Testis (tissue), 3 donors: ENCODE data around the gene CNST. TPM values are rescaled to one million over a fixed set of nuclear protein-coding genes. Genes with fewer than 3 reads are reported as not detected.
"Not testable (repeated sequence)": the region's sequence is repeated elsewhere in the genome, so short reads cannot be mapped to it uniquely, and the experiment has no call there.

Experiments used
- DNase-seq: peaks from one replicate; pipeline ENCODE4 v3.0.0-alpha.2; 2019
- H3K27ac ChIP-seq, 2 donors: fragments of 200-600 bp; sonication (generic); one replicate each; pipeline ENCODE4 v1.5.1; 2019
- H3K27me3 ChIP-seq: fragments of 200-600 bp; sonication (generic); one replicate; pipeline ENCODE4 v1.5.1; 2019
- H3K36me3 ChIP-seq: fragments of 200-600 bp; sonication (generic); one replicate; pipeline ENCODE4 v1.5.1; 2017; ENCODE audit warnings: low read depth; ENCODE audit errors: missing control alignments
- H3K4me1 ChIP-seq: fragments of 200-600 bp; sonication (generic); one replicate; pipeline ENCODE4 v1.5.1; 2019
- H3K4me3 ChIP-seq, 2 donors: fragments of 200-600 bp; sonication (generic); one replicate each; pipeline ENCODE4 v1.5.1; 2017 to 2019
- H3K9me3 ChIP-seq: fragments of 200-600 bp; sonication (generic); one replicate; pipeline ENCODE4 v1.5.1; 2017
- POLR2A ChIP-seq: fragments of 450-650 bp; IDR thresholded peaks from one replicate; pipeline ENCODE4 v1.6.1; 2017; ENCODE audit warnings: antibody characterized with exemption, mild to moderate bottlenecking, moderate library complexity
- WGBS, 2 donors: methylation state at CpG; one replicate each; pipeline ENCODE4 v1.1.5; 2018; 5-methylcytosine and 5-hydroxymethylcytosine counted together
- intact Hi-C: fragments of 100-400 bp; cut with DNase I; formaldehyde crosslinking; loops from one replicate; pipeline ENCODE4 v1.15.1; 2023; ENCODE audit warnings: low total_unique reads
- polyA plus RNA-seq: library from polyadenylated mRNA; stranded (reverse); fragments of 350-450 nt; fragmentation: Illumina TruSeq; extraction: RNeasy Lipid Tissue Mini Kit (QIAGEN cat#74804); gene quantifications from one replicate; pipeline ENCODE4 v1.2.3, GENCODE V29; 2014; ENCODE audit warnings: low read depth, low replicate concordance; ENCODE audit not compliant: insufficient read depth
- small RNA-seq, 2 donors: library from RNA; depleted of rRNA; stranded (forward); fragments of <200 nt; gene quantifications; one replicate each; pipeline ENCODE3, GENCODE V24; 2016
- total RNA-seq, 2 donors: library from RNA; depleted of rRNA; stranded (reverse); fragments of >200 nt; gene quantifications; one replicate each; pipeline ENCODE4 v1.2.3, GENCODE V29; 2016
- TF ChIP-seq, protein P1 (sequence below), 3 experiments: fragments of 450-650 bp in 2 of 3; fragments of 200-600 bp in 1 of 3; sonication (generic) in 1 of 3; IDR thresholded peaks; one replicate each; pipeline ENCODE4 v1.5.1; 2016 to 2019; ENCODE audit warnings: antibody characterized with exemption in 3 of 3, mild to moderate bottlenecking in 2 of 3, moderate library complexity in 1 of 3

The CNST gene
- total and polyA plus RNA-seq, 3 donors from 2014 or later = 26.6 to 61.6 (median 56.7) TPM

DNA sequence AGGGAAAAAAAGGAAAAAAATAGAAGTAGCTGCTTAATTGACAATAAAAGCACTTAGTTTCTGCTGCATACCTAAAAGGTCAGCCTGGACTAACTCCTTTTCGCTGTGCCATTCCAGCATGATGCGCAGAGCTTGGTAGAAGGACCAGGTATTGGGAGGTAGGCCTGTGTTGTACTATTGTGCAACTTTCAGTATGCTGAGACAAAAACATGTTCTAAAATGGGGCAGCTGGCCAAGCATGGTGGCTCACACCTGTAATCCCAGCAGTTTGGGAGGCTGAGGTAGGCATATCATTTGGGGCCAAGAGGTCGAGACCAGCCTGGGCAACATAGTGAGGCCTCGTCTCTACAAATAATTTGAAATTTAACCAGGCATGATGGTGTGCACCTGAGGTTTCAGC, 142.9 kb downstream of the CNST start:
- DNase-seq = no peak
- no peaks in the 10 kb centered on the region for H3K9me3 ChIP-seq
- WGBS, 2 donors = 84 to 97% methylated on average over 4 of the region's 4 CpGs
- H3K4me3 ChIP-seq = no peak overlapping the region
- intact Hi-C loops = no loop called here
- H3K4me1 ChIP-seq = no peaks in the 10 kb centered on the region
- no peaks in the 10 kb centered on the region for H3K36me3 ChIP-seq
- H3K27ac ChIP-seq = no peak overlapping the region
- TF ChIP-seq POLR2A = no peak
- TF ChIP-seq, protein P1, sequence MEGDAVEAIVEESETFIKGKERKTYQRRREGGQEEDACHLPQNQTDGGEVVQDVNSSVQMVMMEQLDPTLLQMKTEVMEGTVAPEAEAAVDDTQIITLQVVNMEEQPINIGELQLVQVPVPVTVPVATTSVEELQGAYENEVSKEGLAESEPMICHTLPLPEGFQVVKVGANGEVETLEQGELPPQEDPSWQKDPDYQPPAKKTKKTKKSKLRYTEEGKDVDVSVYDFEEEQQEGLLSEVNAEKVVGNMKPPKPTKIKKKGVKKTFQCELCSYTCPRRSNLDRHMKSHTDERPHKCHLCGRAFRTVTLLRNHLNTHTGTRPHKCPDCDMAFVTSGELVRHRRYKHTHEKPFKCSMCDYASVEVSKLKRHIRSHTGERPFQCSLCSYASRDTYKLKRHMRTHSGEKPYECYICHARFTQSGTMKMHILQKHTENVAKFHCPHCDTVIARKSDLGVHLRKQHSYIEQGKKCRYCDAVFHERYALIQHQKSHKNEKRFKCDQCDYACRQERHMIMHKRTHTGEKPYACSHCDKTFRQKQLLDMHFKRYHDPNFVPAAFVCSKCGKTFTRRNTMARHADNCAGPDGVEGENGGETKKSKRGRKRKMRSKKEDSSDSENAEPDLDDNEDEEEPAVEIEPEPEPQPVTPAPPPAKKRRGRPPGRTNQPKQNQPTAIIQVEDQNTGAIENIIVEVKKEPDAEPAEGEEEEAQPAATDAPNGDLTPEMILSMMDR (IDR thresholded peaks at IDR 0.05) = no peak
- H3K27me3 ChIP-seq = no peaks in the 10 kb centered on the region

DNA sequence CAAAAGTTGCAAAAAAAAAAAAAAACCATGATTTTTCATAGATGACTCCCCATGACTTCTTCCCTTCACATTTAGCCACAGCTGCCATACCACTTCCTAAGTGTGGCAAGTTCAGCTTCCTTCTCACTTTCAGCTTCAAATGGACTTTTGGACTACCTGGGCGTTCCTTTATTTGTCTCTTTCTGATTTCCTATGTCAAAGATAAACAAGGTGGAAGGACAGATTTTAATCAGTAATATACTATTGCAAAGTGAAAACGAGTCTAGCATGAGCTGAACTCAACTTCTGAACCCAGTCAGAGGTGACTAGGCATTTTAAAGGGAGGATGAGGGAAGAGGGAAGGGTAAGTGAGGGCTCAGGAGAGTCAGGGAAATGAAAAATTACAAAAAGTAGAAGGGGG, 143.6 kb downstream of the CNST start:
- intact Hi-C loops = no loop called here
- no peak for DNase-seq
- 51 to 61% methylated on average over 2 of the region's 2 CpGs for WGBS, 2 donors
- Histone ChIP-seq H3K27me3 (no peaks in the 10 kb centered on the region), H3K9me3 (no peaks in the 10 kb centered on the region), H3K36me3 (no peaks in the 10 kb centered on the region), H3K27ac (no peak overlapping the region), H3K4me3 (no peak overlapping the region), H3K4me1 (no peaks in the 10 kb centered on the region)
- no peak for TF ChIP-seq POLR2A
- TF ChIP-seq, protein P1 (IDR thresholded peaks at IDR 0.05) = no peak

DNA sequence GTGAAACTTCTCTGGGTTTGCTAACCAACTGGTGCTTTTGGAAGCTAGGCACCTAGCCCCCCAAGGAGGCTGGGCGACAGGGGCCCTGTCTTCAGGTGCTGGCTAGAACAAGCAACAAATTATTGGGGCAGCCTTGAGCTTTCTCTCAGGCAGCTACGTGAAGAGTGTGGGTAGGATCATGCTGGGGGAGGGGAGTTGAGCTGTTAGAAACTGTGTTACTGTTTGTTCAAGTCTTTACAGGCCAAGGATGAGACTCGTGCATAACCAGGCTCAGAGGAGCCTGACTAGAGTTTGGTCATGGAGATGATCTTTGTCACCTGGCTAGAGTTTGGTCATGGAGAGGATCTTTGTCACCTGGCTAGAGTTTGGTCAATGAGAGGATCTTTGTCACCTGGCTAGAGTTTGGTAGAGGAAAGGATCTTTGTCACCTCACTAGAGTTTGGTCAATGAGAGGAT, 145.3 kb downstream of the CNST start:
- intact Hi-C loops = no loop called here
- Histone ChIP-seq H3K27me3 (no peaks in the 10 kb centered on the region), H3K9me3 (no peaks in the 10 kb centered on the region), H3K4me1 (no peaks in the 10 kb centered on the region), H3K36me3 (no peaks in the 10 kb centered on the region), H3K27ac (no peak overlapping the region), H3K4me3 (no peak overlapping the region)
- TF ChIP-seq POLR2A = no peak
- TF ChIP-seq, protein P1 (IDR thresholded peaks at IDR 0.05) = no peak
- 52 to 59% methylated on average over 3 of the region's 3 CpGs for WGBS, 2 donors
- DNase-seq = no peak

DNA sequence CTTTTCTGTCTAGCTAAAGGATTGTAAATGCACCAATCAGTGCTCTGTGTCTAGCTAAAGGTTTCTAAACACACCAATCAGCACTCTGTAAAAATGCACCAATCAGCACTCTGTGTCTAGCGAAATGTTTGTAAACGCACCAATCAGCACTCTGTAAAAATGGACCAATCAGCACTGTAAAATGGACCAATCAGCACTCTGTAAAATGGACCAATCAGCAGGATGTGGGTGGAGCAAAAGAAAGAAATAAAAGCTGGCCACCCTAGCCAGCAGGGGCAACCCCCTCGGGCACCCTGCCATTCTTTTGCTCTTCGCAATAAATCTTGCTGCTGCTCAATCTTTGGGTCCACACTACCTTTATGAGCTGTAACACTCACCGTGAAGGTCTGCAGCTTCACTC, 146.2 kb downstream of the CNST start:
- WGBS, 2 donors = 84 to 90% methylated on average over 5 of the region's 5 CpGs
- H3K36me3 ChIP-seq, H3K4me3 ChIP-seq, DNase-seq, H3K4me1 ChIP-seq, intact Hi-C loops, H3K27me3 ChIP-seq, H3K27ac ChIP-seq, H3K9me3 ChIP-seq: not testable (repeated sequence)

Small RNA genes within 50 kb of the gene (small RNA-seq; reads per million reads assigned to genes)
- gene AL356583.2 (0 reads per million in 2 donors), gene AL591623.2 (0 reads per million in 2 donors)

Other genes starting within 250 kb of the CNST start
- gene SMYD3, start 59.2 kb upstream of the CNST start, total RNA-seq = 10 to 100 TPM; 38.7 to 38.8 TPM
- gene SMYD3, start 59.2 kb upstream of the CNST start, polyA plus RNA-seq = 23.0 TPM
- 10 to 100 TPM; 19.8 to 20.0 TPM for gene TFB2M, start 195 bp upstream of the CNST start, total RNA-seq
- gene TFB2M, start 195 bp upstream of the CNST start, polyA plus RNA-seq = 15.7 TPM
- 100 to 1,000 TPM; 103 to 132 TPM for gene SCCPDH, start 158.0 kb downstream of the CNST start, total RNA-seq
- gene SCCPDH, start 158.0 kb downstream of the CNST start, polyA plus RNA-seq = 289 TPM